HEK293 (cell line): ENCODE results near the gene PABPN1.

Source experiments
- MZF1 ChIP-seq: fragments of 450-650 bp; formaldehyde crosslinking; IDR thresholded peaks from 2 replicates; pipeline ENCODE4 v1.5.1; 2017; ENCODE audit warnings: missing biosample characterization, missing genetic modification characterization, borderline replicate concordance
- SP7 ChIP-seq: fragments of 450-650 bp; formaldehyde crosslinking; IDR thresholded peaks from 2 replicates; pipeline ENCODE4 v1.5.1; 2016; ENCODE audit warnings: missing biosample characterization, missing genetic modification characterization
- ZBTB20 ChIP-seq: fragments of 450-650 bp; formaldehyde crosslinking; IDR thresholded peaks from 2 replicates; pipeline ENCODE4 v1.5.1; 2016; ENCODE audit warnings: missing biosample characterization, missing genetic modification characterization
- ZBTB8A ChIP-seq: fragments of 450-650 bp; formaldehyde crosslinking; IDR thresholded peaks from 2 replicates; pipeline ENCODE4 v1.5.1; 2016; ENCODE audit warnings: missing biosample characterization, missing genetic modification characterization
- ZEB2 ChIP-seq: fragments of 450-650 bp; formaldehyde crosslinking; IDR thresholded peaks from 2 replicates; pipeline ENCODE4 v1.5.1; 2016; ENCODE audit warnings: missing biosample characterization, missing genetic modification characterization
- ZFHX2 ChIP-seq: fragments of 450-650 bp; formaldehyde crosslinking; conservative IDR thresholded peaks from 2 replicates; pipeline ENCODE4 v1.5.1; 2016; ENCODE audit warnings: missing biosample characterization, missing genetic modification characterization
- ZNF132 ChIP-seq: fragments of 450-650 bp; formaldehyde crosslinking; IDR thresholded peaks from 2 replicates; pipeline ENCODE4 v1.5.1; 2017; ENCODE audit warnings: missing biosample characterization, missing genetic modification characterization, borderline replicate concordance
- ZNF138 ChIP-seq: fragments of 450-650 bp; formaldehyde crosslinking; IDR thresholded peaks from 2 replicates; pipeline ENCODE4 v1.5.1; 2016; ENCODE audit warnings: missing biosample characterization, missing genetic modification characterization, borderline replicate concordance
- ZNF146 ChIP-seq: fragments of 450-650 bp; formaldehyde crosslinking; IDR thresholded peaks from 2 replicates; pipeline ENCODE4 v1.5.1; 2016; ENCODE audit warnings: missing biosample characterization, missing genetic modification characterization
- ZNF24 ChIP-seq: fragments of 450-650 bp; formaldehyde crosslinking; IDR thresholded peaks from 2 replicates; pipeline ENCODE4 v1.5.1; 2016; ENCODE audit warnings: missing biosample characterization, missing genetic modification characterization
- ZNF274 ChIP-seq, 2 experiments: fragments of 200-500 bp in 1 of 2; fragments of 450-650 bp in 1 of 2; sonication (Bioruptor generic) in 1 of 2; formaldehyde crosslinking in 1 of 2; IDR thresholded peaks; 2 replicates each; pipeline versions ENCODE4 v1.5.1 to v1.6.1; 2014 to 2016; ENCODE audit warnings: borderline replicate concordance in 1 of 2, inconsistent platforms in 1 of 2, low read length in 1 of 2, missing biosample characterization in 1 of 2, missing genetic modification characterization in 1 of 2
- ZNF341 ChIP-seq: fragments of 450-650 bp; formaldehyde crosslinking; IDR thresholded peaks from 2 replicates; pipeline ENCODE4; 2016; ENCODE audit warnings: low read depth, missing biosample characterization, missing genetic modification characterization
- ZNF366 ChIP-seq: fragments of 450-650 bp; formaldehyde crosslinking; conservative IDR thresholded peaks from 2 replicates; pipeline ENCODE4 v1.5.1; 2016; ENCODE audit warnings: missing biosample characterization, missing genetic modification characterization
- ZNF391 ChIP-seq: fragments of 450-650 bp; formaldehyde crosslinking; IDR thresholded peaks from 2 replicates; pipeline ENCODE4 v1.5.1; 2016; ENCODE audit warnings: low read depth, missing biosample characterization, missing genetic modification characterization, borderline replicate concordance
- ZNF561 ChIP-seq: fragments of 450-650 bp; IDR thresholded peaks from 2 replicates; pipeline ENCODE4 v1.5.1; 2018; ENCODE audit warnings: missing biosample characterization, missing genetic modification characterization, borderline replicate concordance
- ZNF660 ChIP-seq: fragments of 450-650 bp; IDR thresholded peaks from 2 replicates; pipeline ENCODE4 v1.5.1; 2018; ENCODE audit warnings: missing biosample characterization, mild to moderate bottlenecking, missing genetic modification characterization
- ZNF776 ChIP-seq: fragments of 450-650 bp; formaldehyde crosslinking; IDR thresholded peaks from 2 replicates; pipeline ENCODE4 v1.5.0; 2017; ENCODE audit warnings: missing biosample characterization, missing genetic modification characterization, borderline replicate concordance
- ZXDB ChIP-seq: fragments of 450-650 bp; formaldehyde crosslinking; IDR thresholded peaks from 2 replicates; pipeline ENCODE4 v1.5.1; 2016; ENCODE audit warnings: missing biosample characterization, missing genetic modification characterization
- TF ChIP-seq, protein P1 (sequence below): fragments of 450-650 bp; formaldehyde crosslinking; IDR thresholded peaks from 2 replicates; pipeline ENCODE4 v1.5.1; 2016; ENCODE audit warnings: missing biosample characterization, missing genetic modification characterization
- TF ChIP-seq, protein P2 (sequence below): fragments of 450-650 bp; formaldehyde crosslinking; IDR thresholded peaks from 2 replicates; pipeline ENCODE4 v1.5.1; 2016; ENCODE audit warnings: missing biosample characterization, missing genetic modification characterization
- TF ChIP-seq, protein P3 (sequence below): fragments of 450-650 bp; formaldehyde crosslinking; optimal IDR thresholded peaks from 2 replicates; pipeline ENCODE3; 2016; ENCODE audit warnings: missing biosample characterization, mild to moderate bottlenecking, missing genetic modification characterization
- TF ChIP-seq, protein P4 (sequence below): fragments of 450-650 bp; formaldehyde crosslinking; IDR thresholded peaks from 2 replicates; pipeline ENCODE4 v1.5.1; 2016; ENCODE audit warnings: missing biosample characterization, missing genetic modification characterization
- TF ChIP-seq, protein P5 (sequence below): fragments of 450-650 bp; formaldehyde crosslinking; IDR thresholded peaks from 2 replicates; pipeline ENCODE4 v1.5.1; 2016; ENCODE audit warnings: missing biosample characterization, missing genetic modification characterization
- TF ChIP-seq, protein P6 (sequence below): fragments of 450-650 bp; formaldehyde crosslinking; IDR thresholded peaks from 2 replicates; pipeline ENCODE4 v1.5.1; 2016; ENCODE audit warnings: missing biosample characterization, missing genetic modification characterization

PABPN1 gene

DNA sequence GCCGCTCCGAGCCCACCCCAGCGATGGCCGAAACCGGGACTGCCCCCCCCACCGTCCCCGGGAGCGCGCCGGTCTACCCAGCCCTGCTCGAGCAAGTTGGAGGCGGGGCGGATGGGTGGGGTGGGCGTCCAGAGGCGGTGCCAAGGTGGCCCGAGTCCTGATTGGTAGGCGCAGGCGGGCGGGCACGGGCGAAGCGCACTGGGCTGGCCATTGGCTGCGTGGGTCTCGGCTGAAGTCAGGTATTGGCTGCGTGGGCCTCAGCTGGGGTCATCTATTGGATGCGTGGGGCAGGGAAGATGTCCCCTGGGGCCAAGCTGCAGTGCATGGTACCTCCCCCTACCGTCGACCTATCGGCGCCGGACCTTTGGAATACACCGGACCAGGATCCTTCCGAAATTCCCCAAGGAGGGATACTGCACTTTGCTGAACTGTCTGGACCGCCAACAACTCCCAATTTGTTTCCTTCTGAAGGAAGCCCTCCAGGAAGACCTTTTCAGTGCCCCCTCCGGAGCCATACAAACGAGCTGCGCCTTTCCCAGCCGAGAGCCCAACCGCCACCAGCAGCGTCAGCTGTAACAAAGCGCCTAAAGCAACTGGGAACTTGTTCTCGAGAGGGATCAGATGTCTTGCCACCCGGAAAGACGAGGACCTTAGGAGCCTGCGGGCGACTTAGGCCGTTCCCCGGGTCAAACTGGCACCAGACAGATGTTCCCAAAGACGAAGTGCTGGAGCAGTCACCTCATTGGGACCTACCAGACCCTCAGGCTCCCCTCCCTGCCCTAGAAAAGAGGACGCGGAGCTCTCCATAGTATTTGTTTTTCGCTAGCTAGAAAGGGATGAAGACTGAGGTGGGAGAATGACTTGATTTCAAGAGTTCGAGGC lies 35.0 kb upstream of the PABPN1 start, which contains the start of gene HOMEZ (continued):
- no peak for TF ChIP-seq ZNF776 (tag by site-specific recombination)
- TF ChIP-seq ZNF561 (tag by site-specific recombination), result peak; percentile 59
- TF ChIP-seq, protein P1, sequence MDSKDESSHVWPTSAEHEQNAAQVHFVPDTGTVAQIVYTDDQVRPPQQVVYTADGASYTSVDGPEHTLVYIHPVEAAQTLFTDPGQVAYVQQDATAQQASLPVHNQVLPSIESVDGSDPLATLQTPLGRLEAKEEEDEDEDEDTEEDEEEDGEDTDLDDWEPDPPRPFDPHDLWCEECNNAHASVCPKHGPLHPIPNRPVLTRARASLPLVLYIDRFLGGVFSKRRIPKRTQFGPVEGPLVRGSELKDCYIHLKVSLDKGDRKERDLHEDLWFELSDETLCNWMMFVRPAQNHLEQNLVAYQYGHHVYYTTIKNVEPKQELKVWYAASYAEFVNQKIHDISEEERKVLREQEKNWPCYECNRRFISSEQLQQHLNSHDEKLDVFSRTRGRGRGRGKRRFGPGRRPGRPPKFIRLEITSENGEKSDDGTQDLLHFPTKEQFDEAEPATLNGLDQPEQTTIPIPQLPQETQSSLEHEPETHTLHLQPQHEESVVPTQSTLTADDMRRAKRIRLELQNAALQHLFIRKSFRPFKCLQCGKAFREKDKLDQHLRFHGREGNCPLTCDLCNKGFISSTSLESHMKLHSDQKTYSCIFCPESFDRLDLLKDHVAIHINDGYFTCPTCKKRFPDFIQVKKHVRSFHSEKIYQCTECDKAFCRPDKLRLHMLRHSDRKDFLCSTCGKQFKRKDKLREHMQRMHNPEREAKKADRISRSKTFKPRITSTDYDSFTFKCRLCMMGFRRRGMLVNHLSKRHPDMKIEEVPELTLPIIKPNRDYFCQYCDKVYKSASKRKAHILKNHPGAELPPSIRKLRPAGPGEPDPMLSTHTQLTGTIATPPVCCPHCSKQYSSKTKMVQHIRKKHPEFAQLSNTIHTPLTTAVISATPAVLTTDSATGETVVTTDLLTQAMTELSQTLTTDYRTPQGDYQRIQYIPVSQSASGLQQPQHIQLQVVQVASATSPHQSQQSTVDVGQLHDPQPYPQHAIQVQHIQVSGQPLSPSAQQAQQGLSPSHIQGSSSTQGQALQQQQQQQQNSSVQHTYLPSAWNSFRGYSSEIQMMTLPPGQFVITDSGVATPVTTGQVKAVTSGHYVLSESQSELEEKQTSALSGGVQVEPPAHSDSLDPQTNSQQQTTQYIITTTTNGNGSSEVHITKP (tag by site-specific recombination), result peak; percentile 92
- no peak; the same call in 1 of the 2 replicates for TF ChIP-seq ZNF660 (tag by site-specific recombination)
- TF ChIP-seq ZNF146 (tag by site-specific recombination), result no peak
- TF ChIP-seq, protein P2, sequence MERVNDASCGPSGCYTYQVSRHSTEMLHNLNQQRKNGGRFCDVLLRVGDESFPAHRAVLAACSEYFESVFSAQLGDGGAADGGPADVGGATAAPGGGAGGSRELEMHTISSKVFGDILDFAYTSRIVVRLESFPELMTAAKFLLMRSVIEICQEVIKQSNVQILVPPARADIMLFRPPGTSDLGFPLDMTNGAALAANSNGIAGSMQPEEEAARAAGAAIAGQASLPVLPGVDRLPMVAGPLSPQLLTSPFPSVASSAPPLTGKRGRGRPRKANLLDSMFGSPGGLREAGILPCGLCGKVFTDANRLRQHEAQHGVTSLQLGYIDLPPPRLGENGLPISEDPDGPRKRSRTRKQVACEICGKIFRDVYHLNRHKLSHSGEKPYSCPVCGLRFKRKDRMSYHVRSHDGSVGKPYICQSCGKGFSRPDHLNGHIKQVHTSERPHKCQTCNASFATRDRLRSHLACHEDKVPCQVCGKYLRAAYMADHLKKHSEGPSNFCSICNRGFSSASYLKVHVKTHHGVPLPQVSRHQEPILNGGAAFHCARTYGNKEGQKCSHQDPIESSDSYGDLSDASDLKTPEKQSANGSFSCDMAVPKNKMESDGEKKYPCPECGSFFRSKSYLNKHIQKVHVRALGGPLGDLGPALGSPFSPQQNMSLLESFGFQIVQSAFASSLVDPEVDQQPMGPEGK (tag by site-specific recombination), result peak; percentile 88
- peak; percentile 90 for TF ChIP-seq ZEB2 (tag by site-specific recombination)
- TF ChIP-seq, protein P3, sequence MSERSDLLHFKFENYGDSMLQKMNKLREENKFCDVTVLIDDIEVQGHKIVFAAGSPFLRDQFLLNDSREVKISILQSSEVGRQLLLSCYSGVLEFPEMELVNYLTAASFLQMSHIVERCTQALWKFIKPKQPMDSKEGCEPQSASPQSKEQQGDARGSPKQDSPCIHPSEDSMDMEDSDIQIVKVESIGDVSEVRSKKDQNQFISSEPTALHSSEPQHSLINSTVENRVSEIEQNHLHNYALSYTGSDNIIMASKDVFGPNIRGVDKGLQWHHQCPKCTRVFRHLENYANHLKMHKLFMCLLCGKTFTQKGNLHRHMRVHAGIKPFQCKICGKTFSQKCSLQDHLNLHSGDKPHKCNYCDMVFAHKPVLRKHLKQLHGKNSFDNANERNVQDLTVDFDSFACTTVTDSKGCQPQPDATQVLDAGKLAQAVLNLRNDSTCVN (tag by site-specific recombination), result peak; percentile 87
- TF ChIP-seq ZNF391 (tag by site-specific recombination), result peak; percentile 15; the same call in 1 of the 2 replicates
- no peak for TF ChIP-seq ZNF138 (tag by site-specific recombination)
- TF ChIP-seq ZNF341 (tag by site-specific recombination), result peak; percentile 43
- TF ChIP-seq, protein P4, sequence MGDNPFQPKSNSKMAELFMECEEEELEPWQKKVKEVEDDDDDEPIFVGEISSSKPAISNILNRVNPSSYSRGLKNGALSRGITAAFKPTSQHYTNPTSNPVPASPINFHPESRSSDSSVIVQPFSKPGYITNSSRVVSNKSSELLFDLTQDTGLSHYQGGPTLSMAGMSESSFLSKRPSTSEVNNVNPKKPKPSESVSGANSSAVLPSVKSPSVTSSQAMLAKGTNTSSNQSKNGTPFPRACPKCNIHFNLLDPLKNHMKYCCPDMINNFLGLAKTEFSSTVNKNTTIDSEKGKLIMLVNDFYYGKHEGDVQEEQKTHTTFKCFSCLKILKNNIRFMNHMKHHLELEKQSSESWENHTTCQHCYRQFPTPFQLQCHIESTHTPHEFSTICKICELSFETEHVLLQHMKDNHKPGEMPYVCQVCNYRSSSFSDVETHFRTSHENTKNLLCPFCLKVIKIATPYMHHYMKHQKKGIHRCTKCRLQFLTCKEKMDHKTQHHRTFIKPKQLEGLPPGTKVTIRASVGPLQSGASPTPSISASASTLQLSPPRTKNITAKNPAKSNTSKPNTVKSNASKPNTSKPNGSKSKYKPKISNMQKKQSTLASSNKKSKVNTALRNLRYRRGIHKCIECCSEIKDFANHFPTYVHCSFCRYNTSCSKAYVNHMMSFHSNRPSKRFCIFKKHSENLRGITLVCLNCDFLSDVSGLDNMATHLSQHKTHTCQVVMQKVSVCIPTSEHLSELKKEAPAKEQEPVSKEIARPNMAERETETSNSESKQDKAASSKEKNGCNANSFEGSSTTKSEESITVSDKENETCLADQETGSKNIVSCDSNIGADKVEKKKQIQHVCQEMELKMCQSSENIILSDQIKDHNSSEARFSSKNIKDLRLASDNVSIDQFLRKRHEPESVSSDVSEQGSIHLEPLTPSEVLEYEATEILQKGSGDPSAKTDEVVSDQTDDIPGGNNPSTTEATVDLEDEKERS (tag by site-specific recombination), result no peak
- peak; percentile 93 for TF ChIP-seq ZBTB20 (tag by site-specific recombination)
- peak; percentile 60 for TF ChIP-seq ZNF366 (tag by site-specific recombination)
- peak; percentile 68; the same call in 1 of the 2 replicates for TF ChIP-seq MZF1 (tag by site-specific recombination)
- TF ChIP-seq SP7 (tag by site-specific recombination), result peak; percentile 30; the same call in 1 of the 2 replicates
- TF ChIP-seq ZFHX2 (tag by site-specific recombination), result peak; percentile 95
- no peak for TF ChIP-seq ZNF274 (IDR thresholded peaks at IDR 0.05; ENCODE audit: low read length)
- TF ChIP-seq ZNF274 (tag by site-specific recombination; IDR thresholded peaks at IDR 0.05; ENCODE audit: borderline replicate concordance), result no peak
- TF ChIP-seq ZNF24 (tag by site-specific recombination), result peak; percentile 38; the same call in 1 of the 2 replicates
- TF ChIP-seq, protein P5, sequence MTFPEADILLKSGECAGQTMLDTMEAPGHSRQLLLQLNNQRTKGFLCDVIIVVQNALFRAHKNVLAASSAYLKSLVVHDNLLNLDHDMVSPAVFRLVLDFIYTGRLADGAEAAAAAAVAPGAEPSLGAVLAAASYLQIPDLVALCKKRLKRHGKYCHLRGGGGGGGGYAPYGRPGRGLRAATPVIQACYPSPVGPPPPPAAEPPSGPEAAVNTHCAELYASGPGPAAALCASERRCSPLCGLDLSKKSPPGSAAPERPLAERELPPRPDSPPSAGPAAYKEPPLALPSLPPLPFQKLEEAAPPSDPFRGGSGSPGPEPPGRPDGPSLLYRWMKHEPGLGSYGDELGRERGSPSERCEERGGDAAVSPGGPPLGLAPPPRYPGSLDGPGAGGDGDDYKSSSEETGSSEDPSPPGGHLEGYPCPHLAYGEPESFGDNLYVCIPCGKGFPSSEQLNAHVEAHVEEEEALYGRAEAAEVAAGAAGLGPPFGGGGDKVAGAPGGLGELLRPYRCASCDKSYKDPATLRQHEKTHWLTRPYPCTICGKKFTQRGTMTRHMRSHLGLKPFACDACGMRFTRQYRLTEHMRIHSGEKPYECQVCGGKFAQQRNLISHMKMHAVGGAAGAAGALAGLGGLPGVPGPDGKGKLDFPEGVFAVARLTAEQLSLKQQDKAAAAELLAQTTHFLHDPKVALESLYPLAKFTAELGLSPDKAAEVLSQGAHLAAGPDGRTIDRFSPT, result peak; percentile 94
- TF ChIP-seq, protein P6, sequence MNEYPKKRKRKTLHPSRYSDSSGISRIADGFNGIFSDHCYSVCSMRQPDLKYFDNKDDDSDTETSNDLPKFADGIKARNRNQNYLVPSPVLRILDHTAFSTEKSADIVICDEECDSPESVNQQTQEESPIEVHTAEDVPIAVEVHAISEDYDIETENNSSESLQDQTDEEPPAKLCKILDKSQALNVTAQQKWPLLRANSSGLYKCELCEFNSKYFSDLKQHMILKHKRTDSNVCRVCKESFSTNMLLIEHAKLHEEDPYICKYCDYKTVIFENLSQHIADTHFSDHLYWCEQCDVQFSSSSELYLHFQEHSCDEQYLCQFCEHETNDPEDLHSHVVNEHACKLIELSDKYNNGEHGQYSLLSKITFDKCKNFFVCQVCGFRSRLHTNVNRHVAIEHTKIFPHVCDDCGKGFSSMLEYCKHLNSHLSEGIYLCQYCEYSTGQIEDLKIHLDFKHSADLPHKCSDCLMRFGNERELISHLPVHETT (tag by site-specific recombination), result no peak
- TF ChIP-seq ZBTB8A (tag by site-specific recombination), result peak; percentile 70
- peak; percentile 75 for TF ChIP-seq ZXDB
- TF ChIP-seq ZNF132, result no peak
